ENCODE measurements around the gene NANOG. TPM values are rescaled to one million over a fixed set of nuclear protein-coding genes. Genes with fewer than 3 reads are reported as not detected.

The NANOG gene
- polyA plus RNA-seq, 3 donors: not detected

DNA sequence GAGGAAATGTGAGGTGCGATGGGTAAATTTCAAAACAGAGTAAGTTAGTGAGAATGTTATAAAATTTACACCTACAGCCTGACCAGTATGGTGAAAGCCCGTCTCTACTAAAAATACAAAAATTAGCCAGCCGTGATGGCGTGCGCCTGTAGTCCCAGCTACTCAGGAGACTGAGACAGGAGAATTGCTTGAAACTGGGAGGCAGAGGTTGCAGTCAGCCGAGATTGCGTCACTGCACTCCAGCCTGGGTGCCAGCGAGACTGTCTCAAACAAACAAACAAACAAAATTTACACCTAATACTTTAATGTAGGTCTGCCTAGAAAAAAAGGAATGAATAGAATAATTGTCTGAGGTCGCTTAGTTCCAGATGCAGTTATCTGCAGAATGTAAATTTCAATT is 45.9 kb downstream of the NANOG start:
- Histone ChIP-seq H3K4me2 (replicated peaks; ENCODE audit: extremely low read depth, low read length, poor library complexity, severe bottlenecking) (no peak overlapping the region), H3K36me3 (replicated peaks in 1 of 2; ENCODE audit: control insufficient read depth in 1 of 2, insufficient read depth in 2 of 2, low read length in 2 of 2) (no peaks in the 10 kb centered on the region), H3K4me3 (replicated peaks in 1 of 3; ENCODE audit: low read depth in 2 of 3, low read length in 3 of 3) (no peak overlapping the region), H3K79me2 (ENCODE audit: insufficient read depth, low read length) (no peaks in the 10 kb centered on the region), H3K9me3 (replicated peaks in 1 of 2; ENCODE audit: control insufficient read depth in 1 of 2, insufficient read depth in 1 of 2, low read length in 2 of 2) (no peaks in the 10 kb centered on the region), H3K27ac (ENCODE audit: low read depth in 1 of 2, low read length in 2 of 2) (peak overlapping the region; percentile 36 to 54), H3K4me1 (ENCODE audit: control insufficient read depth in 1 of 2, insufficient read depth in 2 of 2, low read length in 2 of 2) (peaks cover 45 to 55% of the 10 kb centered on the region in 2 donors), H3K27me3 (ENCODE audit: control insufficient read depth in 2 of 2, insufficient read depth in 2 of 2, low read length in 2 of 2) (no peaks in the 10 kb centered on the region), H3K9ac (ENCODE audit: insufficient read depth, low read length, poor library complexity, severe bottlenecking) (no peak overlapping the region), H4K20me1 (ENCODE audit: insufficient read depth, low read length) (no peaks in the 10 kb centered on the region), H2AFZ (ENCODE audit: insufficient read depth, low read depth, low read length, poor library complexity, severe bottlenecking) (no peak overlapping the region)
- Mint-ChIP-seq H3K27ac (peak overlapping the region; percentile 76 to 90 (median 83)), H3K36me3 (no peaks in the 10 kb centered on the region), H3K9me3 (no peaks in the 10 kb centered on the region), H3K27me3 (ENCODE audit: low read depth in 3 of 3) (peaks cover 0 to 3% (median 2%) of the 10 kb centered on the region in 3 donors), H3K4me3 (no peak overlapping the region), H3K4me1 (peaks cover 44% of the 10 kb centered on the region)
- no peak for DNase-seq
- TF ChIP-seq, protein P1, sequence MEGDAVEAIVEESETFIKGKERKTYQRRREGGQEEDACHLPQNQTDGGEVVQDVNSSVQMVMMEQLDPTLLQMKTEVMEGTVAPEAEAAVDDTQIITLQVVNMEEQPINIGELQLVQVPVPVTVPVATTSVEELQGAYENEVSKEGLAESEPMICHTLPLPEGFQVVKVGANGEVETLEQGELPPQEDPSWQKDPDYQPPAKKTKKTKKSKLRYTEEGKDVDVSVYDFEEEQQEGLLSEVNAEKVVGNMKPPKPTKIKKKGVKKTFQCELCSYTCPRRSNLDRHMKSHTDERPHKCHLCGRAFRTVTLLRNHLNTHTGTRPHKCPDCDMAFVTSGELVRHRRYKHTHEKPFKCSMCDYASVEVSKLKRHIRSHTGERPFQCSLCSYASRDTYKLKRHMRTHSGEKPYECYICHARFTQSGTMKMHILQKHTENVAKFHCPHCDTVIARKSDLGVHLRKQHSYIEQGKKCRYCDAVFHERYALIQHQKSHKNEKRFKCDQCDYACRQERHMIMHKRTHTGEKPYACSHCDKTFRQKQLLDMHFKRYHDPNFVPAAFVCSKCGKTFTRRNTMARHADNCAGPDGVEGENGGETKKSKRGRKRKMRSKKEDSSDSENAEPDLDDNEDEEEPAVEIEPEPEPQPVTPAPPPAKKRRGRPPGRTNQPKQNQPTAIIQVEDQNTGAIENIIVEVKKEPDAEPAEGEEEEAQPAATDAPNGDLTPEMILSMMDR (IDR thresholded peaks at IDR 0.05): no peak
- WGBS (ENCODE audit: insufficient coverage): 100% methylated on average over 4 of the region's 9 CpGs
- intact Hi-C loops (cut with micrococcal nuclease): no loop called here

DNA sequence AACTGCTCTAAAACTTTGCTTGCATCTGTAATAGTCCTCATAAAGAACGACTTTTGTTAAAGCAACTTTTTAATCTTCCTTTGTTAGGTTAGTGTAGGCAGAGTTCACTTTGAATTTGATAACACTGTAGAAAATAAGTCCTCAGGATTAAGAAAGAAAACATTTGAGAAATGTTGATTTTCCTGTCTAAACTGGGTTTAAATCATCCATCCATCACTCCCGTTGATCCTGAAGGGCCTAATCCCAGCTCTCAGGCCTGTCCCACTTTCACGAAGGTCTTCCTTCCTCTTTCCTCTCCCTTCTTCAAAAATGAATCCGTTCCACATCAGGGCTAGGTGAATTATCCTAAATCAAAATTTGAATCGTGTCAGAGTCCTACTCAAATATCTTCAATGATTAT is 46.6 kb downstream of the NANOG start:
- peaks cover 45 to 55% of the 10 kb centered on the region in 2 donors for H3K4me1 ChIP-seq (ENCODE audit: control insufficient read depth in 1 of 2, insufficient read depth in 2 of 2, low read length in 2 of 2)
- Mint-ChIP-seq H3K4me1 (peaks cover 44% of the 10 kb centered on the region), H3K9me3 (no peaks in the 10 kb centered on the region), H3K4me3 (no peak overlapping the region), H3K36me3 (no peaks in the 10 kb centered on the region), H3K27ac (peak overlapping the region; percentile 24 to 89 (median 65)), H3K27me3 (ENCODE audit: low read depth in 3 of 3) (peaks cover 0 to 3% (median 2%) of the 10 kb centered on the region in 3 donors)
- no peak overlapping the region for H3K4me3 ChIP-seq (replicated peaks in 1 of 3; ENCODE audit: low read depth in 2 of 3, low read length in 3 of 3)
- TF ChIP-seq, protein P1 (IDR thresholded peaks at IDR 0.05): no peak
- no peaks in the 10 kb centered on the region for H3K79me2 ChIP-seq (ENCODE audit: insufficient read depth, low read length)
- H3K36me3 ChIP-seq (replicated peaks in 1 of 2; ENCODE audit: control insufficient read depth in 1 of 2, insufficient read depth in 2 of 2, low read length in 2 of 2): no peaks in the 10 kb centered on the region
- no peak for DNase-seq
- H3K27ac ChIP-seq (ENCODE audit: low read depth in 1 of 2, low read length in 2 of 2): peak overlapping the region in 1 of 2 donors; percentile 58
- WGBS (ENCODE audit: insufficient coverage): 40% methylated on average over 3 of the region's 5 CpGs
- H4K20me1 ChIP-seq (ENCODE audit: insufficient read depth, low read length): no peaks in the 10 kb centered on the region
- no peak overlapping the region for H2AFZ ChIP-seq (ENCODE audit: insufficient read depth, low read depth, low read length, poor library complexity, severe bottlenecking)
- intact Hi-C loops (cut with micrococcal nuclease): no loop called here
- H3K27me3 ChIP-seq (ENCODE audit: control insufficient read depth in 2 of 2, insufficient read depth in 2 of 2, low read length in 2 of 2): no peaks in the 10 kb centered on the region
- H3K9ac ChIP-seq (ENCODE audit: insufficient read depth, low read length, poor library complexity, severe bottlenecking): no peak overlapping the region
- H3K4me2 ChIP-seq (replicated peaks; ENCODE audit: extremely low read depth, low read length, poor library complexity, severe bottlenecking): no peak overlapping the region
- no peaks in the 10 kb centered on the region for H3K9me3 ChIP-seq (replicated peaks in 1 of 2; ENCODE audit: control insufficient read depth in 1 of 2, insufficient read depth in 1 of 2, low read length in 2 of 2)
